Raji (cell line): ENCODE measurements around the gene TLK1.

Experiments
- POLR2A ChIP-seq: IDR thresholded peaks from 2 replicates; pipeline ENCODE4 v1.6.1; 2011; ENCODE audit warnings: low read depth, low read length, control low read depth; ENCODE audit not compliant: insufficient read depth

Gene TLK1

GRCh38 chr2:171158790-171159371 lies 1.8 kb downstream of the TLK1 start:
- no peak for TF ChIP-seq POLR2A

GRCh38 chr2:171158036-171158789 lies 2.5 kb downstream of the TLK1 start:
- TF ChIP-seq POLR2A = no peak

- TF ChIP-seq POLR2A = no peak
These were observed 3.6 kb downstream of the TLK1 start for GRCh38 chr2:171157109-171157500.

- TF ChIP-seq POLR2A = no peak
These were observed 6.3 kb downstream of the TLK1 start for GRCh38 chr2:171154348-171154747.

GRCh38 chr2:171150694-171151285 lies 9.9 kb downstream of the TLK1 start:
- TF ChIP-seq POLR2A = no peak

- TF ChIP-seq POLR2A = no peak
These were observed 10.6 kb downstream of the TLK1 start for GRCh38 chr2:171149986-171150693.

GRCh38 chr2:171149171-171149938 lies 11.3 kb downstream of the TLK1 start:
- TF ChIP-seq POLR2A = no peak

GRCh38 chr2:171147081-171147480 lies 13.6 kb downstream of the TLK1 start:
- no peak for TF ChIP-seq POLR2A

- no peak for TF ChIP-seq POLR2A
These were observed 14.1 kb downstream of the TLK1 start for GRCh38 chr2:171146633-171147032.

- TF ChIP-seq POLR2A = no peak
These were observed 14.6 kb downstream of the TLK1 start for GRCh38 chr2:171146071-171146470.

- no peak for TF ChIP-seq POLR2A
These were observed 17.0 kb downstream of the TLK1 start for GRCh38 chr2:171143670-171144062.

- TF ChIP-seq POLR2A = no peak
These were observed 18.3 kb downstream of the TLK1 start for GRCh38 chr2:171142398-171142797.

- TF ChIP-seq POLR2A = no peak
These were observed 19.4 kb downstream of the TLK1 start for GRCh38 chr2:171141320-171141719.

GRCh38 chr2:171139860-171140259 lies 20.8 kb downstream of the TLK1 start:
- TF ChIP-seq POLR2A = no peak

GRCh38 chr2:171136024-171136423 lies 24.7 kb downstream of the TLK1 start:
- no peak for TF ChIP-seq POLR2A

- no peak for TF ChIP-seq POLR2A
These were observed 26.0 kb downstream of the TLK1 start for GRCh38 chr2:171134624-171135230.
